Measurements from ENCODE around the gene MT1X.

DNA sequence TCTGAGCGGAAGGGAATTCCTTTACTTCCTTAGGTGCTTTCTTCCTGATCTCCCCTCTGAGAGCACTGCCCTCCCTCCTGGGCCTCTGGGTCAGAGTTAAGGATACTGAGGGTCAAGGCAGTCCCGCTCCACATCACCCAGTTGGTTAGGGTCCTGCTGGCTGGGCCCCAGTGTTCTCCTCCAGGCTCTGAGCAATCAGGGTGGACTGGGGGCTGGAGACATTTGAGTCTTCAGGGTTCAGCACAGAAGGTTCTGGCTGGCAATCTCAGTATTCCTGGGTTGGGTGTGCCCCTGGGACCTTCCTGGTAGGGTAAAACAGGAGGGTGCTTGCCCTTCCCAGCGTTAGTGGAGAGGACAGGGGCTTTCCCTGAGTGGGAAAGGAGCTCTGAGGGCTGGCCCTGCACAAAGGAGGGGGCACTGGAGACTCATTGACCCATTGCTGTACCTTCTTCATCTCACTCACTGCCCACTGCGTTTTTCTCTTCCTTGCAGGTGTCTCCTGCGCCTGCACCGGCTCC, 49.4 kb upstream of the MT1X start:
- TF ChIP-seq, protein P1, sequence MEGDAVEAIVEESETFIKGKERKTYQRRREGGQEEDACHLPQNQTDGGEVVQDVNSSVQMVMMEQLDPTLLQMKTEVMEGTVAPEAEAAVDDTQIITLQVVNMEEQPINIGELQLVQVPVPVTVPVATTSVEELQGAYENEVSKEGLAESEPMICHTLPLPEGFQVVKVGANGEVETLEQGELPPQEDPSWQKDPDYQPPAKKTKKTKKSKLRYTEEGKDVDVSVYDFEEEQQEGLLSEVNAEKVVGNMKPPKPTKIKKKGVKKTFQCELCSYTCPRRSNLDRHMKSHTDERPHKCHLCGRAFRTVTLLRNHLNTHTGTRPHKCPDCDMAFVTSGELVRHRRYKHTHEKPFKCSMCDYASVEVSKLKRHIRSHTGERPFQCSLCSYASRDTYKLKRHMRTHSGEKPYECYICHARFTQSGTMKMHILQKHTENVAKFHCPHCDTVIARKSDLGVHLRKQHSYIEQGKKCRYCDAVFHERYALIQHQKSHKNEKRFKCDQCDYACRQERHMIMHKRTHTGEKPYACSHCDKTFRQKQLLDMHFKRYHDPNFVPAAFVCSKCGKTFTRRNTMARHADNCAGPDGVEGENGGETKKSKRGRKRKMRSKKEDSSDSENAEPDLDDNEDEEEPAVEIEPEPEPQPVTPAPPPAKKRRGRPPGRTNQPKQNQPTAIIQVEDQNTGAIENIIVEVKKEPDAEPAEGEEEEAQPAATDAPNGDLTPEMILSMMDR (conservative IDR thresholded peaks at IDR 0.05; ENCODE audit: low read length) = no peak
- TF ChIP-seq EZH2phosphoT487 (IDR thresholded peaks at IDR 0.05; ENCODE audit: borderline replicate concordance) = no peak
